B cell (primary cell): ENCODE measurements around the gene GSG1. TPM values are rescaled to one million over a fixed set of nuclear protein-coding genes. Genes with fewer than 3 reads are reported as not detected.

Experiments
- ATAC-seq: fragments of 200-7000 bp; cut with Tn5 transposase; one replicate; pipeline ENCODE4 v1.10.0; 2021; ENCODE audit warnings: low read depth, mild to moderate bottlenecking, moderate number of reproducible peaks, moderate library complexity
- CTCF ChIA-PET: fragments of 350-600 bp; sonication (Branson Sonifier 250); formaldehyde crosslinking; loops from one replicate; lab custom pipeline; 2021; ENCODE audit warnings: antibody characterized with exemption, inconsistent platforms; lab: Charles Lee
- POLR2A ChIA-PET: fragments of 350-600 bp; sonication (Branson Sonifier 250); formaldehyde crosslinking; loops from one replicate; lab custom pipeline; 2021; ENCODE audit warnings: antibody characterized with exemption; lab: Charles Lee
- DNase-seq: peaks from one replicate; pipeline ENCODE4 v3.0.0; 2013
- H2AFZ ChIP-seq: 2 replicates; pipeline ENCODE4 v1.6.1; 2012; ENCODE audit warnings: mild to moderate bottlenecking, low read depth, low read length; ENCODE audit not compliant: insufficient read depth, poor library complexity, severe bottlenecking
- H3K27ac ChIP-seq, 2 donors: 1 replicate in 1 of 2; 2 replicates in 1 of 2; pipeline ENCODE4 v1.5.1; 2012 to 2013; ENCODE audit warnings: low read length in 2 of 2, mild to moderate bottlenecking in 2 of 2, moderate library complexity in 1 of 2
- H3K27me3 ChIP-seq, 4 experiments: fragments of 200-600 bp in 1 of 4; sonication (generic) in 1 of 4; replicated peaks in 1 of 4; 1 replicate in 2 of 4; 2 replicates in 2 of 4; pipeline versions ENCODE4 v1.6.1 to v1.7.0; 2013 to 2016; ENCODE audit warnings: low read length in 3 of 4, mild to moderate bottlenecking in 2 of 4, mixed read lengths in 1 of 4, moderate library complexity in 1 of 4; ENCODE audit not compliant: insufficient read depth in 4 of 4, control insufficient read depth in 3 of 4; ENCODE audit errors: control extremely low read depth in 1 of 4
- H3K36me3 ChIP-seq, 2 experiments: replicated peaks in 1 of 2; 1 replicate in 1 of 2; 2 replicates in 1 of 2; pipeline versions ENCODE4 v1.6.1 to v1.7.1; 2013; ENCODE audit warnings: low read length in 1 of 2; ENCODE audit not compliant: insufficient read depth in 2 of 2, control insufficient read depth in 1 of 2; ENCODE audit errors: control extremely low read depth in 1 of 2, extremely low read depth in 1 of 2
- H3K4me1 ChIP-seq, 2 donors: fragments of 200-600 bp in 1 of 2; sonication (generic) in 1 of 2; 1 replicate in 1 of 2; 2 replicates in 1 of 2; pipeline versions ENCODE4 v1.5.1 to v1.6.1; 2013 to 2017; ENCODE audit warnings: low read length in 2 of 2; ENCODE audit not compliant: control insufficient read depth in 2 of 2, insufficient read depth in 2 of 2
- H3K4me2 ChIP-seq: replicated peaks from 2 replicates; pipeline ENCODE3; 2012; ENCODE audit warnings: mild to moderate bottlenecking, low read depth, low read length; ENCODE audit not compliant: poor library complexity, severe bottlenecking
- H3K4me3 ChIP-seq, 5 experiments: fragments of 200-600 bp in 1 of 5; sonication (generic) in 1 of 5; 1 replicate in 3 of 5; 2 replicates in 2 of 5; pipeline versions ENCODE4 v1.5.1 to v1.7.0; 2011 to 2016; ENCODE audit warnings: low read length in 4 of 5, mild to moderate bottlenecking in 4 of 5, low read depth in 2 of 5, control low read depth in 1 of 5, moderate library complexity in 1 of 5; ENCODE audit not compliant: insufficient read depth in 1 of 5; ENCODE audit errors: control extremely low read depth in 1 of 5, extremely low read depth in 1 of 5
- H3K79me2 ChIP-seq: fragments of 200-600 bp; sonication (generic); one replicate; pipeline ENCODE4 v1.6.0; 2016; ENCODE audit warnings: low read length; ENCODE audit not compliant: control insufficient read depth, insufficient read depth
- H3K9ac ChIP-seq: fragments of 200-600 bp; sonication (generic); 2 replicates; pipeline ENCODE4 v1.6.1; 2017; ENCODE audit warnings: mild to moderate bottlenecking, low read length, moderate library complexity
- H3K9me3 ChIP-seq, 3 donors: one replicate each; pipeline versions ENCODE4 v1.6.1 to v1.7.1; 2013; ENCODE audit warnings: low read length in 2 of 3; ENCODE audit not compliant: control insufficient read depth in 2 of 3, insufficient read depth in 1 of 3; ENCODE audit errors: control extremely low read depth in 1 of 3
- H4K20me1 ChIP-seq: 2 replicates; pipeline ENCODE4 v1.6.0; 2012; ENCODE audit warnings: mild to moderate bottlenecking, low read length; ENCODE audit not compliant: insufficient read depth, control insufficient read depth, poor library complexity, severe bottlenecking
- H3K27ac Mint-ChIP-seq: one replicate; pipeline ENCODE4 v1.8.0; 2021; ENCODE audit warnings: mixed read lengths
- H3K27me3 Mint-ChIP-seq: one replicate; pipeline ENCODE4 v1.8.0; 2021; ENCODE audit warnings: mixed read lengths
- H3K4me1 Mint-ChIP-seq: one replicate; pipeline ENCODE4 v1.8.0; 2021; ENCODE audit warnings: mixed read lengths
- H3K4me3 Mint-ChIP-seq: one replicate; pipeline ENCODE4 v1.8.0; 2021; ENCODE audit warnings: mixed read lengths
- H3K9me3 Mint-ChIP-seq: one replicate; pipeline ENCODE4 v1.8.0; 2022; ENCODE audit warnings: mixed read lengths; ENCODE audit not compliant: insufficient read depth
- CTCF ChIP-seq: fragments of 200-600 bp; IDR thresholded peaks from one replicate; pipeline ENCODE4 v1.8.0; 2022; ENCODE audit warnings: antibody characterized with exemption, mild to moderate bottlenecking
- EZH2 ChIP-seq: IDR thresholded peaks from 2 replicates; pipeline ENCODE4 v1.6.1; 2012; ENCODE audit warnings: borderline replicate concordance, low read depth, mild to moderate bottlenecking, moderate library complexity, low read length; ENCODE audit not compliant: insufficient read depth, poor library complexity, severe bottlenecking
- WGBS: methylation state at CpG from one replicate; pipeline ENCODE4 v1.1.5; 2013; ENCODE audit warnings: missing lambda C conversion rate; ENCODE audit not compliant: insufficient coverage; 5-methylcytosine and 5-hydroxymethylcytosine counted together
- intact Hi-C: fragments of 100-400 bp; cut with micrococcal nuclease; formaldehyde crosslinking; loops from one replicate; pipeline ENCODE4 v1.10.0; 2022
- polyA plus RNA-seq: library from polyadenylated mRNA; depleted of rRNA; stranded (reverse); fragments of >200 nt; gene quantifications from 2 replicates; pipeline ENCODE4 v1.2.3, GENCODE V29; 2012
- total RNA-seq, 2 donors: library from RNA; stranded (reverse); fragments of 120-200 nt in 1 of 2; gene quantifications; 1 replicate in 1 of 2; 2 replicates in 1 of 2; pipeline versions ENCODE4 v1.2.3 to v1.2.4, GENCODE V29; 2013 to 2022

The GSG1 gene
- total and polyA plus RNA-seq, 2 donors (not counting 1 experiment from before 2014, with no cell fraction given), result not detected

- Histone ChIP-seq H3K4me3 (peak overlapping the region; percentile 34 to 98 (median 88)), H3K9me3 (no peaks in the 10 kb centered on the region), H3K27ac (peak overlapping the region in 1 of 2 donors; percentile 77), H3K4me1 (peaks cover 15 to 16% of the 10 kb centered on the region in 2 donors), H3K27me3 (no peaks in the 10 kb centered on the region), H2AFZ (peak overlapping the region; percentile 100), H3K4me2 (peak overlapping the region; percentile 89), H4K20me1 (no peaks in the 10 kb centered on the region), H3K9ac (peak overlapping the region; percentile 95), H3K36me3 (no peaks in the 10 kb centered on the region), H3K79me2 (peaks cover 9% of the 10 kb centered on the region)
- H3K4me3 Mint-ChIP-seq, result peak overlapping the region; percentile 90
- peak overlapping the region; percentile 38 for H3K27ac Mint-ChIP-seq
- TF ChIP-seq EZH2 (no peak), CTCF (no peak)
- peaks cover 19% of the 10 kb centered on the region for H3K4me1 Mint-ChIP-seq
- no peaks in the 10 kb centered on the region for H3K27me3 Mint-ChIP-seq
- ChIA-PET POLR2A (interaction anchor here (0.7 kb wide), 1 partner anchor 1687 kb away, joined by 4 read pairs; no protein-coding TSS in a partner anchor), CTCF (interaction anchor here (0.9 to 3.4 kb wide), 6 partner anchors 21 to 172 kb away, joined by 3 to 34 read pairs (median 4); no protein-coding TSS in a partner anchor)
- ATAC-seq (no peak), DNase-seq (no peak)
- H3K9me3 Mint-ChIP-seq, result no peaks in the 10 kb centered on the region
- intact Hi-C loops, result loop anchor here (1.0 to 2.0 kb wide), 2 partner anchors 45 to 56 kb away; partner anchors contain the start of gene HEBP1
- 18% methylated on average over 2 of the region's 5 CpGs for WGBS
Measured at GRCh38 chr12:13044906-13045299, 58.6 kb downstream of the GSG1 start.
